ENCODE data around the gene DUSP1.
"Not testable (repeated sequence)": the region's sequence is repeated elsewhere in the genome, so short reads cannot be mapped to it uniquely, and the experiment has no call there.

Gene DUSP1, protein sequence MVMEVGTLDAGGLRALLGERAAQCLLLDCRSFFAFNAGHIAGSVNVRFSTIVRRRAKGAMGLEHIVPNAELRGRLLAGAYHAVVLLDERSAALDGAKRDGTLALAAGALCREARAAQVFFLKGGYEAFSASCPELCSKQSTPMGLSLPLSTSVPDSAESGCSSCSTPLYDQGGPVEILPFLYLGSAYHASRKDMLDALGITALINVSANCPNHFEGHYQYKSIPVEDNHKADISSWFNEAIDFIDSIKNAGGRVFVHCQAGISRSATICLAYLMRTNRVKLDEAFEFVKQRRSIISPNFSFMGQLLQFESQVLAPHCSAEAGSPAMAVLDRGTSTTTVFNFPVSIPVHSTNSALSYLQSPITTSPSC

DNA sequence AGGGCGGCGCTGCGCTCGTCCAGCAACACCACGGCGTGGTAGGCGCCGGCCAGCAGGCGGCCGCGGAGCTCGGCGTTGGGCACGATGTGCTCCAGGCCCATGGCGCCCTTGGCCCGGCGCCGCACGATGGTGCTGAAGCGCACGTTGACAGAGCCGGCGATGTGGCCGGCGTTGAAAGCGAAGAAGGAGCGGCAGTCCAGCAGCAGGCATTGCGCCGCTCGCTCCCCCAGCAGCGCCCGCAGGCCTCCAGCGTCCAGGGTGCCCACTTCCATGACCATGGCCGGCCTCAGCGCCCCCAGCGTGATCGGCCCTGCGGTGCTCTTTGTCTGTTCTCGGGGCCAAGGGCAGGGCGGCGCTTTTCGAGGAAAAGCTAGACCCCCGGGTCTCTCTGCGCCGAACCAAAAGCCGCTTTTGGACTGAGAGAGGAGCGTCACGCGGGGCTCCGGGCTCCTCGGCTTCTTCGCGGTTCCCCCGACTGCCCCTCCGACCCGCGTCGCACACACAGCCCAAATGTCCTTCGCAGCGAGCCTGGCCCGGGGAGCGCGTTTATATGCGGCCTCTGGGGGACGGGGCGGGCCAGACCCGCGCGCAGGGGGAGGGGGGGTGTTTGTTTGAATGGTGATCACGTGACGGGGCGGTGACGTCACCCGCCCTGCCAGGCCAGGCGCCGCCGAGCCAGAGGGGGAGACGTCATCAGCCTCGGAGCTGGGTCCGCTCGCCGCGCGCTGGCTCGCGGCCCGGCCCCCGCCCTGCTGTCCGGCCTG, at the start of gene DUSP1:
Gene DUSP1, minus strand, starts transcription at position 521 of the 764 bp plus-strand sequence. Its CDS starts 243 bp downstream, at position 278.
- peak; percentile 57 to 93 for DNase-seq

DNA sequence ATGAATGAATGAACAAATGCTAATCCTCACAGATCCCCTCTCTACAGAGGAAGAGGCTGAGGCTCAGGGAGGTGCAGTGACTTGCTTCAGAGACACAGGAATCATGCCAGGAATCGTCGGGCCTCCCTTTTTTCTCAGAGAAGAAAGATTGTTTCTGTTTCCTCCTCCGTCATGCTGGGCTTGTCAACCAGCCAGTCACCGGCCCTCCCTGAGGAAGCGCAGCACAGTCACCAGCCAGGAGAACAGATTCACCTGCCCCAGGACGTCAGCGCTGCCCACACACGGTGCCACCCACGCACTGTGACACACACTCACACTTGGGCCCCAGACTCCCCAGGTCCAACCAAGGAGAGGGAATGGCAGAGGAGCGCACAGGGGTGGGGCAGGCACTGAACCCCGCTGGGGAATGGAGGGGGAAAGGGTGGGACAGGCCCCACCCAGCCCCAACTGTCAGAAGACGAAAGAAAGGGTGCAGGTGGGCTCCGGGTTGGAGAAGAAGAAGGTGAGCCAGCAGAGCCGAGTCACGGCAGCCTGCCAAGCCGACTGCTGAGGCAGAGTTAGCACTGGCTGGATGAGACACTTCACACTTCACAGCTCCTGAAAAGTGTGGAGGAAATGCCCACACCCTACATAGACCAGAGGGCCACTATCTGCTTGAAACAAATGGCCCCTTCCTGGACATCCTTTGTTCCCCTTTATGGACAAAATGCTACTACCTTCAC, 49.2 kb upstream of the DUSP1 start:
- no peak for DNase-seq

DNA sequence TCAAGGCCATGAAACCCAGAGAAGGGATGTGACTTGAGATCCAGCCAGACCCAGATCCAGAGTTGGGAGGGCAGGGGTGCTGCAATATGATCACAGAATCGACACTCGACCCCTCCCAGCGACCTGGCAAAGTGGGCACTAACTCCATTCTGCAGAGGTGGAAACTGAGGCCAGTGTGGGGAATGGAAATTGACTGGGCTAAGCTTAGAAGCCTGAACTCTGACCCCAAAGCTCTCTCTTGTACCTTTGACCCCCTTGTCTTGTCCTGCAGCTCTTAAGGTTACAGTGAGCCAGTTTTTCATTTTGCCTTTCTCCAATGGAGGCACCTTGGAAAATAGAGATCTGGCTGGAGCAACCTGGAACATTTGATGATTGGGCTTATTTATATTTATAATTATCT, 48.6 kb upstream of the DUSP1 start:
- DNase-seq, result no peak

DNA sequence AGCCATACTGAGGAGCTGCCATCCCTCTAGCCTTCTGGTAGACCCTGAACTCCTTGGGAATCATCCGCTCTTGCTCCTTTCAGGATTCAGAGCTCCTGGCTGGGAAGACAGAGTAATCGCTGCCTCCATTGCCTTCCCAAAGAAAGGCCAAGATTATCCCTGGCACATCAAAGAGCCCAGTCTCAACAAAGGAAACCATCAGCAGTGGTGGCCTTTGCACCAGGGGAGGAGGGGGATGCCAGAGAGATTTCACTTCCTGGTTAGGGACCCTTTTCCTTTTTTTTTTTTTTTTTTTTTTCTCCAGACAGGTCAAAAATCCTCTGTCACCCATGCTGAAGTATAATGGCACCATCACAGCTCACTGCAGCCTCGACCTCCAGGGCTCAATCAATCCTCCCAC, 47.1 kb upstream of the DUSP1 start:
- DNase-seq, result no peak

DNA sequence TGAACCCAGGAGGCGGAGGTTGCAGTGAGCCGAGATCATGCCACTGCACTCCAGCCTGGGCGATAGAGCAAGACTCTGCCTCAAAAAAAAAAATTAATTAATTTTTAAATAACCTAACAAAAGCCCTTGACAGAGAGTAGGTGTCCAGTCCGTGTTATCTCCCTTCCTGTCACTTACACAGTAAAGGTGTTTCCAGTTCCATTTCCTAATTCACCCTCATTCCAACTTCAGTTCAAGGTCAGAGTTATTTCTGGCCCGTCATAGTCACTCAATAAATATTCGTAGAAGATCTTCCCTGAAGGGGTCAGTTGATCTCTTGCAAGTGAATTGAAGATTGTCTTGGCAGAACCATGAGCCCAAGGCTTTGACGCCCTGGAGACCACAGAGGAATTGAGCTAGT, 46.7 kb upstream of the DUSP1 start:
- DNase-seq, result no peak

DNA sequence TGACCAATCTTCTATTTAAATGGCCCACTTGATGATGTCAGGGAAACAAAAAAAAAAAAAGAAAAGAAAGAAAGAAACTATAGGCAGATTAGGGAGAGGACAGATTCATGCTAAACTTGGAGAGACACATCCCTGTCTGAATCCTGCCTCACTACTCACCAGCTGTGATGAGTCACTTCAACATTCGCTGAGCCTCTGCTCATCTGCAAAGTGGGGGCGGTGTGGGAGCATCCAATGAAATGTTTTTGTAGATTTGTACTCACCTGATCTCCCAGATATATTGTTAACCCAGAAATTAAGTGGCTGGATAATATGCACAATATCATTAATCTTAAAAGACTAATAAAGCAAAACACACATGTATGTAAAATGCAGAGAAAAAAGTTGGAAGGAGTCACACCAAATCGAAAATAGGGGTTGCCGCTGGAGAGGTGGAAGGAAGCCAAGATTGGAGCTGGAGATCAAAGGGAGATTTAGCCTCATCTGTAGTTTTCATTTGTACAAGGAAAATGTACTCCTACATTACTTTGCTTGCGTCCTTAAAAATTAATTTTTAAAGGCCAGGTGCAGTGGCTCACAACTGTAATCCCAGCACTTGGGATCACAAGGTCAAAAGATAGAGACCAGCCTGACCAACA, 46.0 kb upstream of the DUSP1 start:
- DNase-seq, result no peak

DNA sequence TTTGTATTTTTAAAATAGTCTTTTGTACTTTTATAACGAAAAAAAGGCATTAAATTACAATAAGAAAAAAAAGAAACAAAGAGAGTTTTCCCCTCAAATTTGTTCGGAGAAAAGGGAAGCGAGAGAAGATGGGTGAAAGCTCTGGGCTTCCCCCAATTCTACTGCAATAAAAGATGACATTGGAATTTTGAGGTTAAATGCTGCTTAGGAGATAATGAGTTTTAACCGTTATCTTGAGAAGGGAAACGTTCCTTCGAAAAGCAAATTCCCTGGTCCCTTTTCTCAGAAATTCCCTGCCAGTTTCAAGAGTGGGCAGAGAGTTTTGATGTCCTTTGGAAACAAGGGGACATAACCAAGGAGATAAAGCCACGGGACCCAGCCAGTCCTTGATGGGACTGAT, 44.6 kb upstream of the DUSP1 start:
- no peak for DNase-seq

DNA sequence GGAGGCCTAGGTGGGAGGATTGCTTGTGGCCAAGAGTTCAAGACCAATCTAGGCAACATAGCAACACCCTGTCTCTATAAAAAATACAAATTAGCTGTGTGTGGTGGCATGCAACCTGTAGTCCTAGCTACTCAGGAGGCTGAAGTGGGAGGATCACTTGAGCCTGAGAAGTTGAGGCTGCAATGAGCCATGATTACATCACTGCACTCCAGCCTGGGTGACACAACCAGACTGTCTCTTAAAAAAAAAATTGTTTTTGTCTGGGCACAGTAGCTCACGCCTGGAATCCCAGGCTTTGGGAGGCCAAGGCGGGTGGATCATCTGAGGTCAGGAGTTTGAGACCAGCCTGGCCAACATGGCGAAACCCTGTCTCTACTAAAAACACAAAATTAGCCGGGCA, 40.0 kb upstream of the DUSP1 start:
- DNase-seq, result not testable (repeated sequence)

DNA sequence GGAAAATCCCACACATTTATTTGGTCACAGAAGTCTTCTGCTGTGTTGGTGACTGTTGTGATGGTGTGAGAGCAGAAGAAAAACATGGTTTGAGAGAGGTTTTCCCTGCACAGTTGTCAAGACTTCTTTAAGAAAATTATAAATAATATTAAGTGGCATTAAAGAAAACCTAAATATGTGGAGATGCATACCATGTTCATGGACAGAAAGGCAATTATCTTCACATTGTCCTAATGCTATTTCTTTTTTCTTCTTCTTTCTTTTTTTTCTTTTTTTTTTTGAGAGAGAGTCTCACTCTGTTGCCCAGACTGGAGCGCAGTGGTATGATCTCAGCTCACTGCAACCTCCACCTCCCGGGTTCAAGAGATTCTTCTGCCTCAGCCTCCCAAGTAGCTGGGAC, 38.8 kb upstream of the DUSP1 start:
- DNase-seq, result no peak

DNA sequence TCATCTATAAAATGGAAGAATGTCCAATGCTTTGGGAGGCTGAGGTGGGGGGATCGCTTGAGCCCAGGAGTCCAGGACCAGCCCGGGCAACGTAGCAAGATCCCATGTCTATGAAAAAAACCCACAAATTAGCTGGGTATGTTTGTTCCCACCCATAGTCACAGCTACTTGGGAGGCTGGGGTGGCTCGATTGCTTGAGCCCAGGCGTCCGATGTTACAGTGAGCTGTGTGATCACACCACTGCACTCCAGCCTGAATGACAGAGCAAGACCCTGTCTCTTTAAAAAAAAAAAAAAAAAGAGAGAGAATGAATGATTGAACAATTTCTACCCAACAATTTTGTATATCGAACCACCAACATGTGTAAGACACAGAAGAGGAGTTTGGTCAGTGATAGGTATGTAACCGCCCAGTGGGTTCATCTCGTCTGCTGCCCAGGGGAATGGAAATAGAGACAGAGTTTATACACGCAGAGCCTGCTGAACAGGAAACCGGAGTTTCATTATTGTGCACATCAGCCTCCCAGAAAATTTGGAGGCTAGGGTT, 36.8 kb upstream of the DUSP1 start:
- DNase-seq, result no peak

DNA sequence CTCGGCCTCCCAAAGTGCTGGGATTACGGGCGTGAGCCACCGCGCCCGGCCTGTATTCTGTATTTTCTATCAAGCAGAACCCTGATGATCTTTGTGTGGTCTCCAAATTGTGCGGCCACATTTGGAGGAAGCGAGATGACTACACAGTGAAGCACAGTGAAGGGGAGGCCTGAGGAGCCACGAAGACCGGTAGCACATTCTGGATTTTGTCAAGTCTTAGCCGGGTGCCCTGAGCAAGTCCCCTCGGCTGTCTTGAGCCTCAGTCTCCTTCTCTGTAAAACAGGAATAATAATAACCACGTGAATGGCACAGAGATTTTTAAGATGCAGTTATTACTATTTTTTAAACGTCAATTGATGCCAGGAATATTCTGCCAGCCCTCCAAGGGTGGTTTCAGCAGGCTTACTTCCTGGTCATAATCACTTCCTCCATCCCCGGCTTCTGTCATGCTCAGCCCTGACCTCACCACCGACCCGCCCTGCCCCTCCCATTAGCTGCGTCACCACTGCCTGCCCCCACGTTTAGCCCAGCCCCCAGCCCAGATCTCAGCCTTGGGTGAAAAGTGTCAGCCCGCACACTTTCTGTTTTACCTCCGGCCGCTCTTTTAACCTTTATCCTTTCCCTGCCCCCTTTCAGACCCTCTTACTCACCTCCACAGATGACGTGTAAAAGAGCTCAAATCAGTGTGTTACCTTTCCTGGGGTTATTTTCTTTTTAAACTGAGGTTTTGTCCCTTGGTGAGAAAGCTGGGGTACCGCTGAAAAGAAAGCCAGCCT, 36.1 kb upstream of the DUSP1 start:
- DNase-seq, result no peak

DNA sequence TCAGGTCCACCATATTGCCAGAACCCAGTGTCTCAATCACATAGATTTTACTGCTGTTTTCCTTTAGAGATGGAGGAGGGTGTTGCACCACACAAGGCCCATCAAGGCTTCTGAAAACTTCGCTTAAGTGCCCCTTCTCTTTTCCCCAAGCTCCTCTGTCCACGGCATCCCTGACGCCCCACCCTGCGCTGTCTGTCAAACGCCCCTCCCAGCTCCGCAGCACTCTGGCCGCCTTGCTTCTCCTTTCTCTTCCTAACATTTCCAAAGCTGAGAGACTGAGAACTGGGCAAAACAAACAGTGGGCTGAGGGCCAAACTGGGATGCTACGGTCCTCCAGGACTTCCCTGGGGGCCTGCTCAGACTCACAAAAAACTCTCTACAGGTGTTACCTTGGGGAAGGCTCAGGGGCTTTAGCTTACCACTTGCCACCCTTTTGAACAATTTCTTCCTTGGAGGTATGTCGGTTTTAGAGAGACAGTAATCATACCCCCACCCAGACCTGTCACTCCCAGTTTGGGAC, 34.8 kb upstream of the DUSP1 start:
- DNase-seq, result no peak

DNA sequence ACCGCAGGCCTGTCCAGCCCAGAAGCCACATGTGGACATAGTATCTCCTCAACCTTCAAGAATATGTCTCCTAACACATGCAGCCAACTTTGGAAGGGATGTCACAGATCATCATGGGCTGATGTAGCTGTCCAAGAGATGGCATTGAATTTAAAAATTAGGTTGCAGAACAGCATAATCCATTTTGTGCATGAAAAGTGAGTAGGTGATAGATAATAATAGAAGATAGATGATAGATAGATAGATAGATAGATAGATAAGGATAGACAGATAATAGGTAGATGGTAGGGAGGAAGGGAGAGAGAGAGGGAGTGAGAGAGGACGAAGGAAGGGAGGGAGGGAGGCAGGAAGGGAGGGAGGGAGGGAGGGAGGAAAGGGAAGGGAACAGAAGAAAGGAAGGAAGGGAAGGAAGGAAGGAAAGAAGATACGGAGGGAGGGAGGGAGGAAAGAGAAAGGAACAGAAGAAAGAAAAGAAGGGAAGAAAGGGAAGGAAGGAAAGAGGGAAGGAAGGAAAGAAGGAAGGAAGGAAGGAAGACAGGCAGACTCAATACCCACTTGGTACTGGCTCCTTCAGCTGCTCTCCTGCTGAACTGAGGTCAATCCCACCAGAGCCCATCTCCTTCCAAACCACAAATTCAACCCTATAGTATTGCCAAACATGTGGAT, 34.2 kb upstream of the DUSP1 start:
- DNase-seq, result no peak

DNA sequence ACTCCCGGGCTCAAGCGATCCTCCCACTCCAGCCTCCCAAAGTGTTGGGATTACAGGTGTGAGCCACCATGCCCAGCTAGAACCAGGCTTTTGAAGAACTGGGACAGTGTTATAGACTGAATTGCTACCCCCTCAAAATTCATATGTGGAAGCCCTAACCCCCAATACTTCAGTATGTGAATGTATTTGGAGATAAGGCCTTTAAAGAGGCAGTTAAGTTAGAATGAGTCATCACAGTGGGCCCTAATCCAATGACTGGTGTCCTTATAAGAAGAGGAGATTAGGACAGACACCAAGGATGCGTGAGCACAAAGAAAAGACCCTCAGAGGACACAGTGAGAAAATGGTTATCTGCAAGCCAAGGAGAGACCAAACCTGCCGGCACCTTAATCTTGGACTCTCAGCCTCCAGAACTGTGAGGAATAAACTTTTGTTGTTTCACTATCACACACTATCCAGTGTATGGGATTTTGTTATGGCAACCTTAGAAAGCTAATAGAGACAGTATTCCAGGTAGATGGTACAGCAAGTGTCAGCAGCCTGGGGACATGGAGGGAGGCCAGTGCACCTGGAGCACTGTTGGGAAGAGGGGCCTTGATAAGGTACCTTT, 31.7 kb upstream of the DUSP1 start:
- DNase-seq, result no peak

DNA sequence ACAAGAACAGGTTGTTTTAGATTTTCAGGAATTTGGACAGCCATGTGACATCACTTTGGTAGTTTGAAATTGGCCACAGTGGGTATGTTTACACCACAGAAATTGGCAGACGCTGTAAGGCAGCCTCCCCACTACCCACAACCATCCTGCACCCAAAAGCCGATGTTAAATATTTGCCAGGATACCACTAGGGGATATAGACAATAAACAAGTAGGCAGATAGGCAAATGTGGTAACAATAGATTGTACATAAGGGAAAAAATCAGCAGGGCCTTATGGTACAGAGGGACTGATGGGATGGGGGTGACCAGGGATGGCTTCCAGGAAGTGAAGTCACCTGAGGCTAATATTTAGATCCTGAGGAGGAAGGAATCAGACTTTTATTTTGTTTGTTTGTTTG, 31.1 kb upstream of the DUSP1 start:
- no peak for DNase-seq

DNA sequence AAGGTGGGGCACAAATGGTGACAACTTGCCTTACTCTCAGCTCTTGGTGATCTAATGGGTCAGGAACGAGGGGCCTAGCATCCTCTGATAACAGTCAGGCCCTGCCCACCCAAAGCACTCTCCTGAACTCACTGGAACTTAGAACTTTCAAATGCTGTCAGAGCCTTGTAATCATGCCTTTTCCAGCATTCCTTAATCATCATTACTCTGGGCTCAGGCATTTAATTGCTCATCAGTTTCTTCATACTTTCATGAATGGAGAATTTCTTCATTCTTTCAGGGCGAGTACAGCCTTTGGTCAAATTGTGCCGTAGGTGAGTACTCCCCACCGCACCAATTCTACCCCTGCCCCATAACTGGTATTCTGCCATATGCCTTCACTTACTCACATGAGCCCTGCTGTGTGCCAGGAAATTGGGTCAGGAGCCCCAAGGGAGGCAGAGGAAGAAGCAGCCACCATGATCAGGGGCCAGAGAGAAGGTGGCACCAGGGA, 30.2 kb upstream of the DUSP1 start:
- DNase-seq, result no peak

DNA sequence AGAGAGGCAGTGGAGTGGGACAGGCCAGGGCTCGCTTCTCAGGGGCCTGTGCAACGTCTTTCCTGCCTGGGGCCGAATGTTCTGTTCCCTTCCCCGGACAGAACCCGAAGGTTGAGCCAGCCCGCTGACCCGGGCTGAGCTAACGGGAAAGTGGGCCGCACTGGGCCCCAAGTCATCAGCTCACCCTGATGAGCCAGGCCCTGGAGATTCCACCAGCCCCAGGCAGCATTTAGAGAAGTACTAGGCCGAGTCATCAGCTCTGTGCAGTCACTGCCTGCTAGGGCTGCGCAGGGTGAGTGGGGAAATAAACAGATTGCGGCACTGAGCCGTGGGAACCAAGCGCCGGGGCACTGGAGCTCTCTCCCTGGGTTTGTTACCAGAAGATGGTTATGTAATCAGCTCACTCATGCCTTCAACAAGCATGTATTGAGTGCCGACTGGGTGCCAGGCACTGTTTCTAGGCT, 29.1 kb upstream of the DUSP1 start:
- no peak for DNase-seq

DNA sequence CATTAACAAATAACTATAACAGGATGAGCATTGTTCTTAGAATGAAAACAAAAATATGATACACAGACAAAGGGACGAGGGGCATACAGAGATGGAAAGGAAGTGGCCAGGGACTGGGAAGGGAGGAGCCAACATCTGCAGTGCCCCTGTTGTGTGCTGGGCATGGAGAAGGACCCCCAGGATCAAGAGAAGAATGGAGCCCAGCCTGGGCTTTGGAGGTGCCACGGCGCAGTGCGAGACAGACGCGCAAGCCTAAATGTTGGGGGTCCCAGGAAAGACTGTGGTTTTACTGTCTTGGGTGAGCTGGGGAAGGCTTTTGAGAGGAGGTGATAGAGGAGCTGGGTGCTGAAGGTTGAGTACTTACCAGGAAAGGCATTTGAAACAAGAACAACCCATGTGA, 28.4 kb upstream of the DUSP1 start:
- DNase-seq, result no peak

DNA sequence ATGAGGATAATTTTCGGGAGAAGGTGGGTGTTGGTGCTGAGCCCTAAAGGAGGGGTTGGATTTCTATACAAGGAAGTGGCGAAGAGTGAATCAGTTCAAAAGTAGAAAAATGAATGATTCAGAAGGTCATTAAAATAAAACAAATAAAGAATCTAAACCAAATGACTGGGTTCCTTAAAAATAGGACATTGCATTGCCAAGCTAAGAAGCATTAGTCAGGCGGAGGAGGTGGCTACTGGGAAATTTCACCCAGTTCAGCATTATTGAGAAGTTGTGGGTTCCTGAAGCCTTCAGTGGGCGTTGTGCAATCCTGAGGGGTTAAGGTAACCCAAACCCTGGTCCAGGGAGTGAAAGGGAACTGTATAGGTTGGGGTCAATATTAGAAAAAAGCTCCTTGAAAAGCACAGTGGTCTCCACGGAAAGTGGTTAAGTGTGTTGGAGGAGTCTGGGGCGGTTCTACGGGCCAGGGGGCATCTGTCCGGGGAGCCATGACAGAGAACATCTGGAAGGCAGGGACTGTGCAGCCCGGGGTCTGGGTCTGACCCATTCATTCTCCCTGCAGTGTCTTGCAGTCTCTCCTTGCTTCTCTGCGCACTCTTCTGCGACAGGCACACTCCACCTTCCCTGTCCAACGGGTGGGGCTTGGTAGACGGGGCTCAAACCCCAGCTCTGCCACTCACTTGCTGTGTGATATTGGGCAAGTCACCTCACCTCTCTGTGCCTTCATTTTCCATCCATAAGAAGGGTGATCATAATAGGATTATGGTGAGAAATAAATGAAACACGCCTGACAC, 27.6 kb upstream of the DUSP1 start:
- no peak for DNase-seq

DNA sequence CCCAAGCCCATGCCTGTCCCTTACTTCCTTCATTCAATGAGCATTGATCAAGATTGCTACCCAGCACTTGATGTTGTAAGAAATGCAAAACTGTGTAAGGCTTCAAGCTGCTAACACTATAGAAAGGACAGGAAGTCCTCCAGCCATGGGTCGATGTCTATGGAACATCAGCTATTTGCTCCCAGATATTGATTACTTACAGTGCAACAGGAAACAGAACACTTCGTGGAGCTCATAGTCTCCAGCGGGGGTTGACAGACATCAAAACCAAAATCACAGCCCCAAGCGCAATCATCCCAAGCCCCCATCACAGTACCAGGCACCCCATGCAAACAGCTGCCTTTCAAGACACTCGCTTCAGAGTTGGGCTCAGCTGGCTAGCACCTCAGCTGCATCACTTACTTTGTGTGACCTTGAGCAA, 26.8 kb upstream of the DUSP1 start:
- DNase-seq, result no peak

Measured in NCI-H526 (cell line).